Muscle layer of colon (tissue), 2 donors: ENCODE data around the gene ZMIZ1.

Experiments
- H3K27ac ChIP-seq: one replicate; pipeline ENCODE4 v1.7.0; 2013; ENCODE audit warnings: low read depth, mild to moderate bottlenecking, low read length, moderate library complexity
- H3K27me3 ChIP-seq, 2 donors: one replicate each; pipeline ENCODE4 v1.7.0; 2013; ENCODE audit warnings: low read length in 2 of 2, mild to moderate bottlenecking in 2 of 2; ENCODE audit not compliant: insufficient read depth in 2 of 2, control insufficient read depth in 1 of 2
- H3K36me3 ChIP-seq: one replicate; pipeline ENCODE4 v1.7.0; 2013; ENCODE audit warnings: mild to moderate bottlenecking, low read length; ENCODE audit not compliant: insufficient read depth
- H3K4me1 ChIP-seq: one replicate; pipeline ENCODE4 v1.7.0; 2013; ENCODE audit warnings: mild to moderate bottlenecking, low read length; ENCODE audit not compliant: insufficient read depth
- H3K4me3 ChIP-seq, 2 donors: one replicate each; pipeline ENCODE4 v1.7.0; 2013; ENCODE audit warnings: low read length in 2 of 2, low read depth in 1 of 2, mild to moderate bottlenecking in 1 of 2, moderate library complexity in 1 of 2
- H3K9ac ChIP-seq: one replicate; pipeline ENCODE4 v1.7.0; 2013; ENCODE audit warnings: low read length
- H3K9me3 ChIP-seq: one replicate; pipeline ENCODE4 v1.7.0; 2013; ENCODE audit warnings: mild to moderate bottlenecking, low read length
- donor health status: abdominal sarcoma.
- donor health status: Adenocarcinoma of cecum.

Gene ZMIZ1

DNA sequence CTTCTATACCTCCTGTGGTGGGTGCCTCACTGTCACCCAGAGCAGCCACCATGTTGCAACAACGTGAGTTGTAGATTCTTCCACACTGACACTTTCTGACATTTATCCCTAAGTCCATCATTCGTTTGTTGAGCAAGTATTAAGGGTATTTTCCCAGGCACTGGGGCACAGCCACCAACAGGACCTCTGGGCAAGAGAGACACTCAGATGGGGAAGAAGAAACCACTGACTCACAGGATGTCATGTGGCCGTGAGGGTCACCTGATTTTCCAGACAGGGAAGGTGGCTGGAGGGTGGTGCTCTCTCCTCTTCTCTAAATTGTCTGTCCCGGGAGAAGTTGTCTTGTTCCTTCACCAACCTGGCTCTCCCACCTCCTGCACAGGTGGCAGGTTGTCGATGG lies 226.8 kb downstream of the ZMIZ1 start:
- no peak overlapping the region for H3K27ac ChIP-seq
- peaks cover 11% of the 10 kb centered on the region for H3K4me1 ChIP-seq
- H3K9ac ChIP-seq = no peak overlapping the region
- H3K27me3 ChIP-seq = no peaks in the 10 kb centered on the region
- no peaks in the 10 kb centered on the region for H3K9me3 ChIP-seq
- H3K36me3 ChIP-seq = peaks cover 95% of the 10 kb centered on the region
- no peak overlapping the region for H3K4me3 ChIP-seq

DNA sequence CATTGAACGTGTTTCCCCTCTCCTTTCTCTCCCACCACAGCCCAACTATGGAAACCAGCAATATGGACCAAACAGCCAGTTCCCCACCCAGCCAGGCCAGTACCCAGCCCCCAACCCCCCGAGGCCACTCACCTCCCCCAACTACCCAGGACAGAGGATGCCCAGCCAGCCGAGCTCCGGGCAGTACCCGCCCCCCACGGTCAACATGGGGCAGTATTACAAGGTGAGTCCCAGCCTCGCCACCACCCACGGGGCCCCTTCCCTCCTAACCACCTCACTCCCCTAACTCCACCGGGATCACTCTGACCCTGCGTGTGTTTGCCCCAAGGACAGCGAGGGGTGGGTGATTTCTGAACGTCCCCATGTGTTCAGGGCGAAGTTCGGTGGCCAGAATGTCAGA lies 227.7 kb downstream of the ZMIZ1 start:
- Histone ChIP-seq H3K9me3 (no peaks in the 10 kb centered on the region), H3K27me3 (no peaks in the 10 kb centered on the region), H3K4me3 (no peak overlapping the region), H3K9ac (no peak overlapping the region), H3K27ac (no peak overlapping the region), H3K4me1 (peaks cover 11% of the 10 kb centered on the region), H3K36me3 (peaks cover 95% of the 10 kb centered on the region)

- Histone ChIP-seq H3K4me1 (peaks cover 7% of the 10 kb centered on the region), H3K9ac (no peak overlapping the region), H3K27me3 (no peaks in the 10 kb centered on the region), H3K27ac (no peak overlapping the region), H3K36me3 (peaks cover 96% of the 10 kb centered on the region), H3K9me3 (no peaks in the 10 kb centered on the region), H3K4me3 (no peak overlapping the region)
Measured at GRCh38 chr10:79298403-79299244, 229.9 kb downstream of the ZMIZ1 start.

DNA sequence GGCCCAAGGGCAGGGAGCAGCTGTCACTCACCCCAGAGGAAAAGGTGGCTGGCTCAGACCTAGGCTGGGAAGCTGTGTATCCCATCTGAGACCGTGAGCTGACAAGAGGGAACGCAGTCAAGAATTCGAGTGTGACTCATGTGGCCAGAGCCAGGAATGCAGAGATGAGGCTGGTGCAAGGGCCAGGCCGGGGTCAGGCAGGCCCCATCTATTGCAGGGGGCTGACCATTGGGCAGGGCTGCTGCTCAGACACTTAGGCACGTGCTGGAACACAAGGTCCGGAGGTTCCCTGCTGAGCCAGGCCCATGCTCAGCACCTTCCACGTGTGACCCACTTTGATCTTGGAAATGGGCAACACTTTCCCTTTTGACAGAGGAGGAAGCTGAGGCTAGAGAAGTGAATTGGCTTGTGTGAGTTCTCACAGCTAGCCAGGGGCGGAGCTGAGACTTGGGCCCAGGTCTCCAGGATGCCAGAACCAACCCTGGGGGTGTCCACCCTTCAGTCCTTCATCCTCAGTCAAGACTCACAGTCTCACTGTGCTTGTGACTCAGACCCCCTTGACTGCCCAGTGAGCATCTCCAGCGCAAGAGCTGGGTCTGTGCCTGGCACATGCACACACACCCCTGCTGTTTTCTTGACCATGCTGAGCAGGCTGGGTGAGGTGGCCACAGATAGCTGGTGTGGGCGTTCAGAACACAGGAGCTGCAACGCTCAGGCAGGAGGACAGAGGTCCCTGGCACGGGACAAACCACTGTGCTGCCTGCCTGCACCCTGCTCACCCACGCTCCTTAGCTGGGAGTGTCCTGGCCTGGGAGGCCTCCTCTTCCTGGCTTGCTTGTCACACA lies 230.9 kb downstream of the ZMIZ1 start:
- Histone ChIP-seq H3K4me1 (peaks cover 6% of the 10 kb centered on the region), H3K4me3 (no peak overlapping the region), H3K9me3 (no peaks in the 10 kb centered on the region), H3K9ac (no peak overlapping the region), H3K27ac (no peak overlapping the region), H3K27me3 (no peaks in the 10 kb centered on the region), H3K36me3 (peaks cover 96% of the 10 kb centered on the region)

DNA sequence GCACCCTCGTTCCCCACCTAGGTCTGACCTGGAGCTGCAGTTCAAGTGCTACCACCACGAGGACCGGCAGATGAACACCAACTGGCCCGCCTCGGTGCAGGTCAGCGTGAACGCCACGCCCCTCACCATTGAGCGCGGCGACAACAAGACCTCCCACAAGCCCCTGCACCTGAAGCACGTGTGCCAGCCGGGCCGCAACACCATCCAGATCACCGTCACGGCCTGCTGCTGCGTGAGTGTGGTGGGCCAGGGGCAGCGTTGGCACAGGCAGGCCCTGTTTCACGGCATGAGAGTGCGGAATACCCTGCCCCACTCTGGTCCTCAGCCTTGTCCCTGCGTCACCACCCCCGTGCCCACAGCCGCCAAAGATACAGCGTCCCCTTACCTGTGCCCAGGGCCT lies 231.9 kb downstream of the ZMIZ1 start:
- peaks cover 96% of the 10 kb centered on the region for H3K36me3 ChIP-seq
- H3K4me3 ChIP-seq = no peak overlapping the region
- H3K9me3 ChIP-seq = no peaks in the 10 kb centered on the region
- H3K27me3 ChIP-seq = no peaks in the 10 kb centered on the region
- H3K4me1 ChIP-seq = peaks cover 6% of the 10 kb centered on the region
- no peak overlapping the region for H3K27ac ChIP-seq
- no peak overlapping the region for H3K9ac ChIP-seq

DNA sequence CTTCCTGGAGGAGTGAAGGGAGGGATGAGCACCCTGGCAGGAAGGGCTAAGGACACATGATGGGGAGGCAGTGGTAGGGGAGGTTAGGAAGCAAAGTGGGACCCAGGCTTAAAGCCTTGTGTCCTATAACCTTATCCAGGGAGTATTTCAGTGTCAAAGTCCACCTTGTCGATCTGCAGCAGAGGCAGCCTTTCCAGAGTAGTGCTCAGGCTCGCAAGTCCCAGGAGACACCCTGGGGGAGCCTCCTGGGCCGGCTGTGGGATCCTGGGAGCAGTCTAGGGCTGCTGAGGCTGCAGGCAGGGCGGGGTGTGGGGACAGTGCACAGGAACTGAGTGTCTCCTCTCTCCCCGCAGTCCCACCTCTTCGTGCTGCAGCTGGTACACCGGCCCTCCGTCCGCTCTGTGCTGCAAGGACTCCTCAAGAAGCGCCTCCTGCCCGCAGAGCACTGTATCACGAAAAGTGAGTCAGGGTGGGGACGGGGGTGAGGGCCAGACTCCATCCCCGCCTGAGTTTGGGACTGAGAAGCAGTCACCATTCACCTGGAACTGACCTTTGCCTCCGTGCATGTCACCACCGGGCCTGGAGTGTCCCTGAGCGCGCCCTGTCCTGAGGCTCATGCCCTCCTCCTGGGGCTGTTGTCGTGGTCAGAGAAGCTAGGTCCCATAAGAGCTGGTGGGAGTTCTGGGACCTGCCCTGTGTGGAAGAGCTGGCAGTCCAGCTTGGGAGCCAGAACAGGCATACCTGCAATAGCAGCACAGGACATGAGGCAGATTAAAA lies 233.2 kb downstream of the ZMIZ1 start:
- Histone ChIP-seq H3K36me3 (peaks cover 96% of the 10 kb centered on the region), H3K4me3 (no peak overlapping the region), H3K9ac (no peak overlapping the region), H3K27ac (no peak overlapping the region), H3K9me3 (no peaks in the 10 kb centered on the region), H3K4me1 (peaks cover 6% of the 10 kb centered on the region), H3K27me3 (no peaks in the 10 kb centered on the region)

DNA sequence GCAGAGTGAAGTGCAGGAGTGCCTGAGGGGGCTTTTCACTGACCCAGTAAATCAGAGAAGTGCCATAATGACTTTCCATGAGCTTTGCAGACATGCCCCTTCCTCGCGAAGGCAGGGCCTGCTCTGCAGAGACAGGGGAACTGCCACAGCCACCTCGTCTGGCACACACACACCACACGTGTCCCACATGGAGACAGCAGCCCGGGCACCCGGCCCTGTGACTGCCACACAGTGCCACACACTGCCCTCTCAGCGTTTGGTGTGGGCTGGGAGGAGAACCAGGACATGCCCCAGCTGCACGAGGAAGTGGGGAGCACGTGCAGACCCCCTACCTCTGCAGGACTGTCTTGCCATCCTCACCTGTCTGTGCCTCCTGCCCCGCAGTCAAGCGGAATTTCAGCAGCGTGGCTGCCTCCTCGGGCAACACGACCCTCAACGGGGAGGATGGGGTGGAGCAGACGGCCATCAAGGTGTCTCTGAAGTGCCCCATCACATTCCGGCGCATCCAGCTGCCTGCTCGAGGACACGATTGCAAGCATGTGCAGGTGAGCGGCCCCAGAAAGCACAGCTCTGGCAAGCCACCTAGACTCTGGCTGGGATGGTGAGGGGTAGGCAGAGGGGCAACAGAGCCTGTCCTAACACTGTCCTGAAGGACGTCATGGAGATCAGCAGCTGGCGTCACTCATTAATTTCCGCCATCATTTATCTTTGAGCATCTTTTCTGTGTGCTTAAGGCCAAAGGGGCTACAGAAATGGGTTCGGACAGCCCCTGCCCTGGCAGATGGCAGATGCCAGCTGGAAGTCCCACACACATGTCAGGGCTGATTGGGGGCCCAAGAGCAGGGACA lies 235.1 kb downstream of the ZMIZ1 start:
- H3K36me3 ChIP-seq = peaks cover 96% of the 10 kb centered on the region
- H3K4me3 ChIP-seq = no peak overlapping the region
- H3K9ac ChIP-seq = no peak overlapping the region
- H3K9me3 ChIP-seq = no peaks in the 10 kb centered on the region
- H3K4me1 ChIP-seq = peaks cover 5% of the 10 kb centered on the region
- no peaks in the 10 kb centered on the region for H3K27me3 ChIP-seq
- no peak overlapping the region for H3K27ac ChIP-seq

DNA sequence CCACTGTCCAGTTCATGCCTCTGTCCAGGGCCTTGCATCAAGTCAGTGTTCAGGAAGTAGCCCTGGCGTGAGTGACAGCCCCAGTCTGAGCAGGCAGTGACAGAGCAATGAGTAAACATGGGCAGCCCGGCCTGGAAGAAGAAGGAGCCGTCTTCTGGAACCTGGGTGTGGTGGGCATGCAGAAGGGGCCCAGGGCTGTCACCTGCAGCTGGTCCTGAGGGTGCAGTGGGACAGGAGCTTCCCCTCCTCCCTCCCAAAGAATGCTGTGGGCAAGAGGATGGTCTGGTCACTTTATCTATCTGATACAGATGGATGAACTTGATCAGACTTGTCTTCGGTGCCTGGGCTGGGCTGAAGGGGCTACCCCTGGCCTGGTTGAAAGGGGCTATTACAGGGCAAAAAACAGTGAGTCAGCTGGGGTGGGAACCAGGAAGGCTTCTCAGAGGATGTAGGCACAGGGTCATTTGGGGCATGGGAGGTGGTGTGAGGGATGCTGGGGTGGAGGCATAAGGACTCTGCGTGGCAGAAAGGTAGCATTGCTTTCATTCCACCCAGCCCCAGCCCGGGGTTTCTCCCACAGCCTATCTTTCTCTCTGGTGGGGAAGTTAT lies 235.8 kb downstream of the ZMIZ1 start:
- Histone ChIP-seq H3K4me1 (no peaks in the 10 kb centered on the region), H3K27me3 (no peaks in the 10 kb centered on the region), H3K27ac (no peak overlapping the region), H3K4me3 (no peak overlapping the region), H3K36me3 (peaks cover 92% of the 10 kb centered on the region), H3K9ac (no peak overlapping the region), H3K9me3 (no peaks in the 10 kb centered on the region)

GRCh38 chr10:79305515-79305914 lies 236.7 kb downstream of the ZMIZ1 start:
- no peaks in the 10 kb centered on the region for H3K27me3 ChIP-seq
- H3K9ac ChIP-seq = no peak overlapping the region
- no peak overlapping the region for H3K4me3 ChIP-seq
- peaks cover 4% of the 10 kb centered on the region for H3K4me1 ChIP-seq
- H3K36me3 ChIP-seq = peaks cover 83% of the 10 kb centered on the region
- H3K27ac ChIP-seq = no peak overlapping the region
- H3K9me3 ChIP-seq = no peaks in the 10 kb centered on the region

DNA sequence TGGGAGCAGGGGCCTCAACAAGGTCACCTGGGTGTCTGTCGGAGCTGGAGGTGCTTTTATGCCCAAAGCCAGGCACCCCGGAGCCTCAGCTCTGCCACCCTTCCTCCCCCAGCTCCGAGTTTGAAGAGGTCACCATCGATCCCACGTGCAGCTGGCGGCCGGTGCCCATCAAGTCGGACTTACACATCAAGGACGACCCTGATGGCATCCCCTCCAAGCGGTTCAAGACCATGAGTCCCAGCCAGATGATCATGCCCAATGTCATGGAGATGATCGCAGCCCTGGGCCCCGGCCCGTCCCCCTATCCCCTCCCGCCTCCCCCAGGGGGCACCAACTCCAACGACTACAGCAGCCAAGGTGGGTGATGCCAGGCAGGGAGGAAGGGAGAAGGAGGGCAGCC lies 237.2 kb downstream of the ZMIZ1 start:
- Histone ChIP-seq H3K27me3 (no peaks in the 10 kb centered on the region), H3K9ac (no peak overlapping the region), H3K9me3 (no peaks in the 10 kb centered on the region), H3K36me3 (peaks cover 78% of the 10 kb centered on the region), H3K27ac (no peak overlapping the region), H3K4me1 (peaks cover 5% of the 10 kb centered on the region), H3K4me3 (no peak overlapping the region)
